ENCODE measurements around the gene MED25. TPM values are rescaled to one million over a fixed set of nuclear protein-coding genes. Genes with fewer than 3 reads are reported as not detected.

Gene MED25
- polyA plus RNA-seq, 2 of the 4 experiments (the other 2 are of a cell fraction) = 20.4 to 40.1 TPM

DNA sequence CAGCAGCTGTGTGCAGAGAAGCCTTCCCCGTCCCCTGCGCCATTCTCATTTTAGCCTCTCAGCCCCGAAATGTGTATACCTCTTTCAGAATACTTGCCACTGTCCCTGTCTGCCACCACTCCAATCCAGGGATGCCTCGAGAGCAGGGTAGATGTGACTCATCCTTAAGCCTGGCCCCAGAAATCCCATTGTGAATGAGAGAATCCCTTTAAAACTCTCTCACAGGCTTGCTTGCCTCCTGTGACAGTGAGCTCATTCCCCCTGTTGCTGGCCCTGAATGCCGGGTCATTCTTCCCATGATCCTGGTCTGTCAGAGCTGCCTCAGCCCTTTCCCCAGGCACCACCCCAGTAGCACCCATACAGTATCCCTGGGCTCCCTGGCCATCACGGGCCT, 41.7 kb upstream of the MED25 start (continued):
- TF ChIP-seq, protein P1, sequence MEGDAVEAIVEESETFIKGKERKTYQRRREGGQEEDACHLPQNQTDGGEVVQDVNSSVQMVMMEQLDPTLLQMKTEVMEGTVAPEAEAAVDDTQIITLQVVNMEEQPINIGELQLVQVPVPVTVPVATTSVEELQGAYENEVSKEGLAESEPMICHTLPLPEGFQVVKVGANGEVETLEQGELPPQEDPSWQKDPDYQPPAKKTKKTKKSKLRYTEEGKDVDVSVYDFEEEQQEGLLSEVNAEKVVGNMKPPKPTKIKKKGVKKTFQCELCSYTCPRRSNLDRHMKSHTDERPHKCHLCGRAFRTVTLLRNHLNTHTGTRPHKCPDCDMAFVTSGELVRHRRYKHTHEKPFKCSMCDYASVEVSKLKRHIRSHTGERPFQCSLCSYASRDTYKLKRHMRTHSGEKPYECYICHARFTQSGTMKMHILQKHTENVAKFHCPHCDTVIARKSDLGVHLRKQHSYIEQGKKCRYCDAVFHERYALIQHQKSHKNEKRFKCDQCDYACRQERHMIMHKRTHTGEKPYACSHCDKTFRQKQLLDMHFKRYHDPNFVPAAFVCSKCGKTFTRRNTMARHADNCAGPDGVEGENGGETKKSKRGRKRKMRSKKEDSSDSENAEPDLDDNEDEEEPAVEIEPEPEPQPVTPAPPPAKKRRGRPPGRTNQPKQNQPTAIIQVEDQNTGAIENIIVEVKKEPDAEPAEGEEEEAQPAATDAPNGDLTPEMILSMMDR (IDR thresholded peaks at IDR 0.05) = no peak

DNA sequence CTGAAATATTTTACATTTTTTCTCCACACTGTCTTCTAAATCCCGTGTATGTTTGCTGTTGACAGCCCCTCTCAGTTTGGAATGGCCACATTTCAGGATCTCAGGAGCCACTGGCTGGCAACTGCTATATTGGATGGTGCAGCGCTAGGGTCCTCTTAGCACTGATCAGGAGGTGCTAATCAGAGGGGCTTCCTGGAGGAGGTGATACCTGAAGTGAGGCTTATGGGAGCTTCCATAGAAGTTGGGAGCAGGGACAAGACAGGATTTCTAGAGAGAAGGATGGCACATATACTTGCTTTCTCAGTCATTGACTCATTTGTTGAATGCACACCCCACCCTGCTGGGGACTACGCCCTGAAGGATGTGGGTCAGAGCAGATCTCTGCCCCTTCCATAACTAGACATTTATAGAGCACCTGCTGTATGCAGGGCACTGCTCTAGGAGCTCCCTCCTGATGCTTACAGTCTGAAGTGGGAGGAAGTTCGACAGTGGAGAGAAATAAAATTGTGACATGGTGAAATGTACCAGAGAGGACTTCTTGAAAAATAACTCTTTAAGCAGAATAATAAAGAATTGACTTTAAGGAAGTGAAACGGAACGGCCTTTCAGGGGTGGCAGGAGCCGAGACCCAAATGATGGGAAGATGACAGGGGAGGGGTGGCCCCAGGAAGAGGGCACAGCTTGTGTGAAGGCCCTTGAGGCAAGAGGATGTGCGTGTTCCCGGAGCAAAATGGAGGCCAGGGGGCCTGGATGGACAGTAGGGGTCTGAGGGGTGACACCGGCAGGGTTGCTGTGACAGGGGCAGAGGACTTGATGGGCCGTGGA, 38.1 kb upstream of the MED25 start:
- WGBS (ENCODE audit: missing lambda C conversion rate) = 84% methylated on average over 11 of the region's 11 CpGs
- CTCF ChIA-PET = interaction anchor here (0.6 to 0.9 kb wide), 2 partner anchors 90 to 194 kb away, joined by 3 to 4 read pairs; no protein-coding TSS in a partner anchor
- TF ChIP-seq ZFP36 (IDR thresholded peaks at IDR 0.05; ENCODE audit: borderline replicate concordance, partially characterized antibody) = peak; percentile 80
- no peak for TF ChIP-seq ZNF302 (CRISPR knock-in tag; IDR thresholded peaks at IDR 0.05)
- TF ChIP-seq TFCP2L1 (CRISPR knock-in tag; IDR thresholded peaks at IDR 0.05) = no peak
- TF ChIP-seq NR3C1 (IDR thresholded peaks at IDR 0.05) = no peak
- TF ChIP-seq HDAC2 (IDR thresholded peaks at IDR 0.05) = no peak
- no peak for TF ChIP-seq NPAS2 (CRISPR knock-in tag; IDR thresholded peaks at IDR 0.05; ENCODE audit: borderline replicate concordance)
- no peak for TF ChIP-seq MAZ (IDR thresholded peaks at IDR 0.05; ENCODE audit: borderline replicate concordance, low read depth, low read length)
- no peak for TF ChIP-seq HOXB13 (CRISPR knock-in tag; IDR thresholded peaks at IDR 0.05; ENCODE audit: low read depth)

DNA sequence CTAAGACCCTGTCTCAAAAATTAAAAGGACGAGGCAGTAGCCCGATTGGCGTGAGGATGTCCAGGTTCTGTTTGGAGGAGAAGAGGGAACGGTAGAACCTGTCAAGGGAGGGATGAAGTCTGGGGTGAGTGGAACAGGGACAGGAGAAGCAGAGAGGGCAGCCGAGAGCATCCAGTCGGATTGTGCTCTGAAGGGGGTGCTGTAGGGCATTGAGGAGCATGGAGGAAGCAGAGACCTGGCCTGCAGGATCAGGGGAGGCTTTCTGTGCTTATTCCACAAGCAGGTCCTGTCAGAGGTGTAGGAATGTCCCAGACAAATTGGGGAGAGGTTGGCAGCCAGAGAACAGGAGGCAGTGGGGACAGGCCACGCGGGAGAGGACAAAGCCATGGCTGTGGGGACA, 37.2 kb upstream of the MED25 start:
- Histone ChIP-seq H3K27ac (no peak overlapping the region), H3K4me3 (no peak overlapping the region), H3K9me3 (0 out of 3 replicates have a peak, but pooled peaks cover 3% of the 10 kb centered on the region), H3K4me2 (no peak overlapping the region), H3K4me1 (no peaks in the 10 kb centered on the region)
- FAIRE-seq (no peak), DNase-seq (ENCODE audit: low read depth in 1 of 2, low spot score in 1 of 2) (no peak), ATAC-seq (peak; percentile 31 to 63; a peak in 4 of 6 replicates)
- ChIA-PET POLR2A (no interaction called here), CTCF (interaction anchor here (0.6 kb wide), 2 partner anchors 61 to 195 kb away, joined by 3 to 4 read pairs; no protein-coding TSS in a partner anchor)
- 85% methylated on average over 8 of the region's 8 CpGs for WGBS (ENCODE audit: missing lambda C conversion rate)
- no peak for TF ChIP-seq HEYL (CRISPR knock-in tag; IDR thresholded peaks at IDR 0.05)
- TF ChIP-seq POLR2A (IDR thresholded peaks at IDR 0.05; ENCODE audit: low read length) = no peak
- TF ChIP-seq PHF8 (IDR thresholded peaks at IDR 0.05; ENCODE audit: borderline replicate concordance, low read depth) = no peak
- no peak for TF ChIP-seq NPAS2 (CRISPR knock-in tag; IDR thresholded peaks at IDR 0.05; ENCODE audit: borderline replicate concordance)
- TF ChIP-seq KDM5A (IDR thresholded peaks at IDR 0.05) = no peak
- TF ChIP-seq RAD21 (conservative IDR thresholded peaks at IDR 0.05 in 1 of 2, IDR thresholded peaks at IDR 0.05 in 1 of 2) = no peak
- TF ChIP-seq, protein P2, sequence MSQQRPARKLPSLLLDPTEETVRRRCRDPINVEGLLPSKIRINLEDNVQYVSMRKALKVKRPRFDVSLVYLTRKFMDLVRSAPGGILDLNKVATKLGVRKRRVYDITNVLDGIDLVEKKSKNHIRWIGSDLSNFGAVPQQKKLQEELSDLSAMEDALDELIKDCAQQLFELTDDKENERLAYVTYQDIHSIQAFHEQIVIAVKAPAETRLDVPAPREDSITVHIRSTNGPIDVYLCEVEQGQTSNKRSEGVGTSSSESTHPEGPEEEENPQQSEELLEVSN (IDR thresholded peaks at IDR 0.05; ENCODE audit: borderline replicate concordance, low read depth) = no peak
- TF ChIP-seq GATA3 (IDR thresholded peaks at IDR 0.05; ENCODE audit: borderline replicate concordance) = no peak
- no peak for TF ChIP-seq CEBPB (IDR thresholded peaks at IDR 0.05)

More for the DNA sequence above, 38.1 kb upstream of the MED25 start:
- DNase-seq (ENCODE audit: low read depth in 1 of 2, low spot score in 1 of 2) (no peak), ATAC-seq (no peak), FAIRE-seq (no peak)
- POLR2A ChIA-PET = no interaction called here
- H3K4me2 ChIP-seq = no peak overlapping the region
- H3K4me3 ChIP-seq = no peak overlapping the region
- H3K9me3 ChIP-seq = 0 out of 3 replicates have a peak, but pooled peaks cover 3% of the 10 kb centered on the region
- H3K4me1 ChIP-seq = no peaks in the 10 kb centered on the region
- H3K27ac ChIP-seq = no peak overlapping the region

DNA sequence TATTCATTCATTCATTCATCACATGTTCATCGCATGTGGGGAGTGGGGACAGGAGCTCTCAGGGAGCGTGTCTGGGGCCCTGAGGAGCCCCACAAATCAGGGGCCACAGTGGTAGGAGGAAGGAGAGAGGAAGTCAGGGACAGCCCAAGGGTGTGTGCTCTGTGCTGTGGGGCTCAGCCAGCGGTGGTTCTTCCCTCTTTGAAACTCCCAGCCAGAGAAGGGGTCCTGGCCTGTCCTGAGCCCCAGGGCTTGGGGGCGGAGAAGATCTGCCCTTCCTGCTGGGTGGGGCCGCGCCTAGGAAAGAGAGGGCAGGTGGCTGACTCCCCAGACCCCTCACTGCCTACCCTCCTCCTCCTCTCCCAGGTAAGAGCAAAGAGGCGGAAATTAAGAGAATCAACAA, 36.7 kb upstream of the MED25 start:
- FAIRE-seq = no peak
- no peak for DNase-seq (ENCODE audit: low read depth in 1 of 2, low spot score in 1 of 2)
- Histone ChIP-seq H3K4me2 (no peak overlapping the region), H3K4me1 (peaks cover 4% of the 10 kb centered on the region; the same call in 2 of the 3 replicates), H3K27ac (no peak overlapping the region), H3K4me3 (no peak overlapping the region), H3K9me3 (0 out of 3 replicates have a peak, but pooled peaks cover 3% of the 10 kb centered on the region)
- ChIA-PET CTCF (interaction anchor here (0.6 kb wide), 1 partner anchor 61 kb away, joined by 3 read pairs; no protein-coding TSS in a partner anchor), POLR2A (interaction anchor here (0.6 kb wide), 1 partner anchor 15 kb away, joined by 4 read pairs; the partner anchor contains the start of gene AP2A1)
- 94% methylated on average over 7 of the region's 7 CpGs for WGBS (ENCODE audit: missing lambda C conversion rate)
- TF ChIP-seq, protein P3, sequence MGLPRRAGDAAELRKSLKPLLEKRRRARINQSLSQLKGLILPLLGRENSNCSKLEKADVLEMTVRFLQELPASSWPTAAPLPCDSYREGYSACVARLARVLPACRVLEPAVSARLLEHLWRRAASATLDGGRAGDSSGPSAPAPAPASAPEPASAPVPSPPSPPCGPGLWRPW (IDR thresholded peaks at IDR 0.05) = no peak
- TF ChIP-seq, protein P2 (IDR thresholded peaks at IDR 0.05; ENCODE audit: borderline replicate concordance, low read depth) = no peak
- TF ChIP-seq HOXB5 (CRISPR knock-in tag; IDR thresholded peaks at IDR 0.05) (no peak), POLR2AphosphoS2 (conservative IDR thresholded peaks at IDR 0.05; ENCODE audit: low read length) (no peak), NPAS2 (CRISPR knock-in tag; IDR thresholded peaks at IDR 0.05; ENCODE audit: borderline replicate concordance) (no peak), ZNF302 (CRISPR knock-in tag; IDR thresholded peaks at IDR 0.05) (no peak), NR3C1 (IDR thresholded peaks at IDR 0.05) (no peak)
- peak; percentile 20 to 22; a peak in 3 of 6 replicates for ATAC-seq

All from A549 (cell line).